Right atrium auricular region (tissue), 2 donors: ENCODE data around the gene KIF20B. TPM values are rescaled to one million over a fixed set of nuclear protein-coding genes. Genes with fewer than 3 reads are reported as not detected.

Experiments used
- DNase-seq: peaks from one replicate; pipeline ENCODE4 v3.0.0-alpha.2; 2019; ENCODE audit warnings: low spot score
- H3K27ac ChIP-seq, 2 donors: fragments of 200-600 bp; sonication (generic); 1 replicate in 1 of 2; 2 replicates in 1 of 2; pipeline ENCODE4 v1.5.1; 2016 to 2019
- H3K27me3 ChIP-seq, 2 donors: fragments of 200-600 bp; sonication (generic); one replicate each; pipeline versions ENCODE4 v1.5.1 to v1.6.0; 2017 to 2019
- H3K36me3 ChIP-seq: fragments of 200-600 bp; sonication (generic); one replicate; pipeline ENCODE4 v1.5.1; 2016
- H3K4me1 ChIP-seq, 2 donors: fragments of 200-600 bp; sonication (generic); one replicate each; pipeline versions ENCODE4 v1.5.1 to v1.6.0; 2017 to 2019
- H3K4me3 ChIP-seq, 2 donors: fragments of 200-600 bp; sonication (generic); 1 replicate in 1 of 2; 2 replicates in 1 of 2; pipeline ENCODE4 v1.5.1; 2017 to 2019; ENCODE audit warnings: mild to moderate bottlenecking in 1 of 2, moderate library complexity in 1 of 2
- H3K9me3 ChIP-seq, 2 donors: fragments of 200-600 bp; sonication (generic); one replicate each; pipeline ENCODE4 v1.5.1; 2019
- CTCF ChIP-seq, 2 donors: fragments of 200-600 bp; sonication (generic); IDR thresholded peaks; one replicate each; pipeline ENCODE4 v1.5.1; 2019; ENCODE audit warnings: antibody characterized with exemption in 2 of 2
- total RNA-seq, 2 donors: library from RNA; depleted of rRNA; stranded (reverse); fragments of >200 nt; gene quantifications; one replicate each; pipeline ENCODE4 v1.1.0, GENCODE V29; 2016

The KIF20B gene
- total RNA-seq, 2 donors from 2014 or later: 1.1 to 2.9 TPM

- Histone ChIP-seq H3K4me3 (no peak overlapping the region), H3K36me3 (no peaks in the 10 kb centered on the region), H3K27ac (no peak overlapping the region), H3K9me3 (no peaks in the 10 kb centered on the region), H3K4me1 (peaks cover 0 to 7% of the 10 kb centered on the region in 2 donors), H3K27me3 (no peaks in the 10 kb centered on the region)
- TF ChIP-seq CTCF (IDR thresholded peaks at IDR 0.05): no peak
- no peak for DNase-seq
These were observed 44.1 kb upstream of the KIF20B start for GRCh38 chr10:89657302-89657701.

- Histone ChIP-seq H3K27ac (no peak overlapping the region), H3K9me3 (no peaks in the 10 kb centered on the region), H3K4me1 (peaks cover 0 to 7% of the 10 kb centered on the region in 2 donors), H3K4me3 (no peak overlapping the region), H3K27me3 (no peaks in the 10 kb centered on the region), H3K36me3 (no peaks in the 10 kb centered on the region)
- no peak for DNase-seq
- no peak for TF ChIP-seq CTCF (IDR thresholded peaks at IDR 0.05)
These were observed 42.0 kb upstream of the KIF20B start for GRCh38 chr10:89659143-89660131.

GRCh38 chr10:89662596-89662995 lies 38.8 kb upstream of the KIF20B start:
- Histone ChIP-seq H3K36me3 (no peaks in the 10 kb centered on the region), H3K9me3 (no peaks in the 10 kb centered on the region), H3K4me3 (no peak overlapping the region), H3K27ac (no peak overlapping the region), H3K27me3 (no peaks in the 10 kb centered on the region), H3K4me1 (peaks cover 0 to 7% of the 10 kb centered on the region in 2 donors)
- TF ChIP-seq CTCF (IDR thresholded peaks at IDR 0.05): no peak
- DNase-seq: no peak

GRCh38 chr10:89663144-89663543 lies 38.2 kb upstream of the KIF20B start:
- no peak for DNase-seq
- peaks cover 0 to 7% of the 10 kb centered on the region in 2 donors for H3K4me1 ChIP-seq
- TF ChIP-seq CTCF (IDR thresholded peaks at IDR 0.05): no peak
- no peaks in the 10 kb centered on the region for H3K36me3 ChIP-seq
- no peak overlapping the region for H3K4me3 ChIP-seq
- H3K27ac ChIP-seq: no peak overlapping the region
- H3K27me3 ChIP-seq: no peaks in the 10 kb centered on the region
- no peaks in the 10 kb centered on the region for H3K9me3 ChIP-seq

- TF ChIP-seq CTCF (IDR thresholded peaks at IDR 0.05): no peak
- Histone ChIP-seq H3K27ac (no peak overlapping the region), H3K4me3 (no peak overlapping the region), H3K27me3 (no peaks in the 10 kb centered on the region), H3K4me1 (peaks cover 0 to 5% of the 10 kb centered on the region in 2 donors), H3K36me3 (no peaks in the 10 kb centered on the region), H3K9me3 (no peaks in the 10 kb centered on the region)
- DNase-seq: no peak
These were observed 37.2 kb upstream of the KIF20B start for GRCh38 chr10:89664203-89664602.
